ENCODE measurements around the gene RHPN2.
"Not testable (repeated sequence)": the region's sequence is repeated elsewhere in the genome, so short reads cannot be mapped to it uniquely, and the experiment has no call there.

- TF ChIP-seq POLR2A, POLR2AphosphoS5 (IDR thresholded peaks at IDR 0.05): not testable (repeated sequence)
- TF ChIP-seq, protein P1, sequence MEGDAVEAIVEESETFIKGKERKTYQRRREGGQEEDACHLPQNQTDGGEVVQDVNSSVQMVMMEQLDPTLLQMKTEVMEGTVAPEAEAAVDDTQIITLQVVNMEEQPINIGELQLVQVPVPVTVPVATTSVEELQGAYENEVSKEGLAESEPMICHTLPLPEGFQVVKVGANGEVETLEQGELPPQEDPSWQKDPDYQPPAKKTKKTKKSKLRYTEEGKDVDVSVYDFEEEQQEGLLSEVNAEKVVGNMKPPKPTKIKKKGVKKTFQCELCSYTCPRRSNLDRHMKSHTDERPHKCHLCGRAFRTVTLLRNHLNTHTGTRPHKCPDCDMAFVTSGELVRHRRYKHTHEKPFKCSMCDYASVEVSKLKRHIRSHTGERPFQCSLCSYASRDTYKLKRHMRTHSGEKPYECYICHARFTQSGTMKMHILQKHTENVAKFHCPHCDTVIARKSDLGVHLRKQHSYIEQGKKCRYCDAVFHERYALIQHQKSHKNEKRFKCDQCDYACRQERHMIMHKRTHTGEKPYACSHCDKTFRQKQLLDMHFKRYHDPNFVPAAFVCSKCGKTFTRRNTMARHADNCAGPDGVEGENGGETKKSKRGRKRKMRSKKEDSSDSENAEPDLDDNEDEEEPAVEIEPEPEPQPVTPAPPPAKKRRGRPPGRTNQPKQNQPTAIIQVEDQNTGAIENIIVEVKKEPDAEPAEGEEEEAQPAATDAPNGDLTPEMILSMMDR (IDR thresholded peaks at IDR 0.05) = not testable (repeated sequence)
Observed at GRCh38 chr19:33025468-33026238, 39.0 kb downstream of the RHPN2 start.
